Activated naive CD8-positive, alpha-beta T cell (primary cell): ENCODE data around the gene URI1.
"Not testable (repeated sequence)": the region's sequence is repeated elsewhere in the genome, so short reads cannot be mapped to it uniquely, and the experiment has no call there.

Source experiments
- H3K27ac Mint-ChIP-seq: one replicate; pipeline ENCODE4 v1.8.0; 2021; ENCODE audit warnings: mixed read lengths
- H3K27me3 Mint-ChIP-seq: one replicate; pipeline ENCODE4 v1.8.0; 2021; ENCODE audit warnings: mixed read lengths
- H3K36me3 Mint-ChIP-seq: one replicate; pipeline ENCODE4 v1.8.0; 2021; ENCODE audit warnings: mixed read lengths
- H3K4me1 Mint-ChIP-seq: one replicate; pipeline ENCODE4 v1.8.0; 2021; ENCODE audit warnings: low read depth, mixed read lengths
- H3K4me3 Mint-ChIP-seq: one replicate; pipeline ENCODE4 v1.8.0; 2021; ENCODE audit warnings: mild to moderate bottlenecking, mixed read lengths
- H3K9me3 Mint-ChIP-seq: one replicate; pipeline ENCODE4 v1.8.0; 2021; ENCODE audit warnings: low read depth, mixed read lengths

The URI1 gene

DNA sequence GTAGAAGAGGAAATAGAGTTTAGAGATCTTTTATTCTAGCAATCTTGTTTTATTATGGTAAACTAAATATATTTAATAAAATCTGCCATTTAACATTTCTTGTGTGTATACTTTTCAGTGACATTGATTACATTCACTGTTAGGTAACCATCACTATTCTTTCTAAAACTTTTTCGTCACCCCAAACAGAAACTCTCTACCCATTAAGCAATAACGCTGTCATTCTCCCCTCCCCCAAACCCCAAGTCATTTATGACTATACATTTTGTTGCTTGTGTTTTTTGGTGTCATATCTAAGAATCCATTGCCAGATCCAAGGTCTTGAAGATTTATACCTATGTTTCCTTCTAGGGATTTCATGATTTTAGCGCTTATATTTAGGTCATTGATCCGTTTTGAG, 10.6 kb downstream of the URI1 start:
- H3K27me3 Mint-ChIP-seq = no peaks in the 10 kb centered on the region
- H3K27ac Mint-ChIP-seq = peak overlapping the region; percentile 4
- peaks cover 69% of the 10 kb centered on the region for H3K4me1 Mint-ChIP-seq
- H3K36me3 Mint-ChIP-seq = peaks cover 17% of the 10 kb centered on the region
- H3K9me3 Mint-ChIP-seq = no peaks in the 10 kb centered on the region
- H3K4me3 Mint-ChIP-seq = no peak overlapping the region

DNA sequence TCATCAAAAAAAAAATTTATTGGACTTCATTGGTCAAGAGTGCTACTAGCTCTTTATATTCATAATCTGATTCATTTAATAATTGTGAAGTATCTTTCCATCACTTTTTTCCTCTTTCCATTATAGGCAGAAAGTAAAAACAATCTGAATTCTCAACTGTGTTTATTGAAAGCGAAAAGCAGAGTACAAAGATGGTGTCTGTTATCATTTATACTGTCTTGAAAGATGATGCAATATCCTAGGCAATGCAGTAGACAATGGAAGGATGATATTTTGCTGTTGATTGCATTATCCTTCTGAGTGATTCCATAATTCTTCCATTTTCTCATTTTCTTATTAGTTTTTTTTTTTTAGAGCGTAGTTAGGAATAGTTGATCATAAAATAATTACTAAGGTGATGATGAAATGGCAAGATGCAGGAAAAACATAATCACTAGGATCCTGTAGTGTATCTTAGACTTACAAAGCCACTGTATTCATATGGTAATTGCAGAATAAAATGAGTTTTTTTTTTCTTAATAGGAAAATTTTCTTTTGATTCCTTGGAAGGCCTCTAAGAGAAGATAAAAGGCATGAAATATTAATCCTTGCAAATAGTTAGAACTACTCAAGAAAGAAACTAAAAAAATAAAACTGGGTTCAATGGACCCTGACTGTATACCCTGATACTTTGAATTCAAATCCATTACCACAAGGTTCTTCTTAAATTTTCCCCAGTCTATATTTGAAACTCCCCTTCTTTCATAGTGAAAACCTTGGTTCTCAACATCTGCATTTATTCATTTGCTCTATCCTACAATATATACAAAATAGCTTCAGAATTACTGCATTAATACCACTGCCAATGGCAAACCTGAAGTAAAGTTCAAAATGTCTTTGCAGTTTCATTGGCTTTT, 11.6 kb downstream of the URI1 start:
- peak overlapping the region; percentile 18 for H3K4me3 Mint-ChIP-seq
- peaks cover 12% of the 10 kb centered on the region for H3K36me3 Mint-ChIP-seq
- peak overlapping the region; percentile 50 for H3K27ac Mint-ChIP-seq
- peaks cover 69% of the 10 kb centered on the region for H3K4me1 Mint-ChIP-seq
- no peaks in the 10 kb centered on the region for H3K9me3 Mint-ChIP-seq
- H3K27me3 Mint-ChIP-seq = no peaks in the 10 kb centered on the region

DNA sequence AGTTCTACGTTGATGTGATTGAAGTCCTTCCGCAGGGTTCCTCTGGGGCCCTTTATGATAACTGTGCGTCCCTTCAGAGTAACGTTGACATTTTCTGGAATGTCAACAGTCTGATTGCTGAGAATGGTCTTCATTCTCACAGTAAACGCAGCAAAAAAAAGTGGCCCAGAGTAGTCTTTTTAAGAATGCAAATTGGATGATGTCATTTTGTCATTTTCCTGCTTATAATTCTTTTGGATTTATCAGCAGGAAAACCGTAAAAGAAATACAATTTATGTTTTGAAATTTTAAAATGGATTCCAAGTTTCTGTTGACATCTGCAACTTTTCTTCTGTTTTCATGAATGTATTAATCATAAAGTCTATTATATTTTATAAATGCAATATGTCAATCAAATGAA, 14.8 kb downstream of the URI1 start:
- Mint-ChIP-seq H3K27me3 (no peaks in the 10 kb centered on the region), H3K27ac (no peak overlapping the region), H3K4me3 (no peak overlapping the region), H3K9me3 (no peaks in the 10 kb centered on the region), H3K36me3 (peaks cover 3% of the 10 kb centered on the region), H3K4me1 (peaks cover 71% of the 10 kb centered on the region)

DNA sequence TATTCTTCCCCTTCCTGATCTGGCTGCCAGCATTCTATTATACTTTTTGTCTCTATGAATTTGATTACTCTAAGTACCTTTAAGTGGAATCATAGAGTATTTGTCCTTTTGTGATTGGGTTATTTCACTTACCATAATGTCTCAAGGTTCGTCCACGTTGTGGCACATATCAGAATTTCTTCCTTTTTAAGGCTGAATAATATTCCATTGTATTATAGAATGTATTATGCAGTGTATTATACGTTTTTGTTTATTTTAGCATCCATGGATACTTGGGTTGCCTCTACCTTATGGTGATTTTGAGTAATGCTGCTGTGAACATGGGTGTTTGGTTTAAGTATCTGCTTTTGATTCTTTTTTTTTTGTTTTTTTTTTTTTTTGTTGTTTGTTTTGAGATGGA, 19.3 kb downstream of the URI1 start:
- Mint-ChIP-seq H3K36me3 (no peaks in the 10 kb centered on the region), H3K9me3 (no peaks in the 10 kb centered on the region), H3K4me1 (peaks cover 83% of the 10 kb centered on the region), H3K27me3 (no peaks in the 10 kb centered on the region), H3K4me3 (peak overlapping the region; percentile 15), H3K27ac (no peak overlapping the region)

DNA sequence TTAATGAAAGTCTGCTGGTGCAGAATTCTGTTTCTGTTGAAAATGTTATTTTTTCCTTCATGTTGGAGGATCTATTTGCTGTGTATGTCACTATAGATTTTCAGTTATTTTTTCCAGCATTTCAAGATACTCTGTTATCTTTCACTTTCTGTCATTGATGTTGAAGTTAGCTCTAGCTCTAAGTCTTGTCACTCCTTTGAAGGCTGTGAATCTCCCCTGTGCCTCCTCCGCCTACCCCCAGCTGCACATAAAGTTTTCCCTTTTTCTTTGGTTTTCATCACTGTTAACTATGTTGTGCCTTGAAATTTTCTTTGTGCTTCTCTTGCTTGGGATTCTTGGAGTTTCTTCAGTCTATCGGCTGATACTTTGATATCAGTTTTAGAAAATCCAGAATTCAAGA, 20.8 kb downstream of the URI1 start:
- peak overlapping the region; percentile 69 for H3K27ac Mint-ChIP-seq
- peaks cover 87% of the 10 kb centered on the region for H3K4me1 Mint-ChIP-seq
- no peaks in the 10 kb centered on the region for H3K36me3 Mint-ChIP-seq
- peak overlapping the region; percentile 39 for H3K4me3 Mint-ChIP-seq
- no peaks in the 10 kb centered on the region for H3K27me3 Mint-ChIP-seq
- H3K9me3 Mint-ChIP-seq = no peaks in the 10 kb centered on the region

DNA sequence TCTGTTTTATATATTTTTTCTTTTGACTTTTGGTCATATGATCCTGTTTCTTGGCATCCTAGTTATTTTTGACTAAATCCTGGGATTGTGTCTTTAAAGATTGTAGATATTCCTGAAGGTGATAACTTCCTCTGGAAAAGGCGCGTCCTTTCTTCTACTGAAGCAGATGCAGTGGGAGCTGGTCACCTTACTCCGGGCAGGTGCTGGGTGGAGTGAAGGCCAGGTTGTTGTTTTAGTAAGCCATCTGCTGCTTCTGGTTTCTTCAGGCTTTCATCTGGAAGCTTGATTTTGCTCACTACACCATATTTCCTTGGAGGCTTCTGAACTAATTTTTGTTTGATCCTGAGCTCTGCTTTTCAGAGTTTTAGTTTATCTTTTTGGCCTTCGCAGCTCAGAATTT, 21.5 kb downstream of the URI1 start:
- Mint-ChIP-seq H3K9me3 (no peaks in the 10 kb centered on the region), H3K4me3 (peak overlapping the region; percentile 39), H3K27me3 (no peaks in the 10 kb centered on the region), H3K27ac (peak overlapping the region; percentile 69), H3K36me3 (no peaks in the 10 kb centered on the region), H3K4me1 (peaks cover 83% of the 10 kb centered on the region)

DNA sequence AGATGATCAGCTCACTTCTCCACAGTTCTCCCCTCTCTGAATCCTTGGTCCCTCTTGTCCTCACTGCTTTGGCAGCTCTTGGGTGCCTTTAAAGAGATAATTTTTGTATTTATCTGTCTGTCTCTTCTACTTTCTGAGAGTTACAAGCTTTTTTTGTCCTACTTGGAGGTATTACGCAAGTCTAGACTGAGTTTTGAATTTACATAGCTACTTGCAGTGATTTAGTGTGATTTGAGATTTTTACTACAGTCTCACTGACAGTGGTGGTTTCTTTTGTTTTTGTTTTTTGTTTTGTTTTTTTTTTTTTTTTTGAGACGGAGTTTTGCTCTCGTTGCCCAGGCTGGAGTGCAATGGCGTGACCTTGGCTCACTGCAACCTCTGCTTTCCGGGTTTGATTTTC, 22.1 kb downstream of the URI1 start:
- Mint-ChIP-seq H3K27me3 (no peaks in the 10 kb centered on the region), H3K27ac (peak overlapping the region; percentile 22), H3K4me1 (peaks cover 84% of the 10 kb centered on the region), H3K36me3 (peaks cover 2% of the 10 kb centered on the region), H3K9me3 (no peaks in the 10 kb centered on the region), H3K4me3 (no peak overlapping the region)

DNA sequence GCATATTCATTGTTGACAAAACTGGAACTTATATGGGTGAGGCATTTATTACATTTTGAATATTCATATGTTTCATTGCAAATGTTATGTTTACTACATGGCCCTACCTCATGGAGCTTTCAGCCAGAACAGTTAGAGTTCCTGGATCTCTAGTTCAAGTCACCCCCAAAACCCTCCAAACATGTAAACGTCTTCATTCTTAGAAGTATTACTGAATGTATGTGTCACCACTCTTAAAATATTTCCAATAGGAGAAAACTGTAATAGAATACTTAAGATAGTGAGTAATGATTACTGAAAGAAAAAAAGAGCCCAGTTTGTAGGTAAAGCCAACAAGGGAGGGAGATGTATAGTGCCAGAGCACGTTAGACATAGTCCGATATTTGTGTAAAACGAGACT, 23.5 kb downstream of the URI1 start:
- Mint-ChIP-seq H3K27ac (no peak overlapping the region), H3K4me1 (peaks cover 82% of the 10 kb centered on the region), H3K4me3 (peak overlapping the region; percentile 53), H3K27me3 (no peaks in the 10 kb centered on the region), H3K36me3 (peaks cover 2% of the 10 kb centered on the region), H3K9me3 (no peaks in the 10 kb centered on the region)

DNA sequence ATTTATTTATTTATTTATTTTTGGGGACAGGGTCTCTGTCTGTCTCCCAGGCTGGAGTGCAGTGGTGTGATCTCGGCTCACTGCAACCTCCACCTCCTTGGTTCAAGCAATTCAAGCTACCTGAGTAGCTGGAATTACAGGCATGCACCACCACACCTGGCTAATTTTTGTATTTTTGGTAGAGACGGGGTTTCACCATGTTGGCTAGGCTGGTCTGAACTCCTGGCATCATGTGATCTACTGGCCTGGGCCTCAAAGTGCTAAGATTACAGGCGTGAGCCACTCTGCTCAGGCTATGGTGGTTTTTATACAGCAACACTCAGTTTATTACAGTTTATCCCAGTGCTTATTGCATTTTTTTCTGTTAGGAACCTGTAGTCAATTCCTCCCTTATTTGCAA, 24.1 kb downstream of the URI1 start:
- H3K4me1 Mint-ChIP-seq = peaks cover 86% of the 10 kb centered on the region
- not testable (repeated sequence) for H3K9me3 Mint-ChIP-seq, H3K27ac Mint-ChIP-seq, H3K4me3 Mint-ChIP-seq, H3K27me3 Mint-ChIP-seq, H3K36me3 Mint-ChIP-seq

DNA sequence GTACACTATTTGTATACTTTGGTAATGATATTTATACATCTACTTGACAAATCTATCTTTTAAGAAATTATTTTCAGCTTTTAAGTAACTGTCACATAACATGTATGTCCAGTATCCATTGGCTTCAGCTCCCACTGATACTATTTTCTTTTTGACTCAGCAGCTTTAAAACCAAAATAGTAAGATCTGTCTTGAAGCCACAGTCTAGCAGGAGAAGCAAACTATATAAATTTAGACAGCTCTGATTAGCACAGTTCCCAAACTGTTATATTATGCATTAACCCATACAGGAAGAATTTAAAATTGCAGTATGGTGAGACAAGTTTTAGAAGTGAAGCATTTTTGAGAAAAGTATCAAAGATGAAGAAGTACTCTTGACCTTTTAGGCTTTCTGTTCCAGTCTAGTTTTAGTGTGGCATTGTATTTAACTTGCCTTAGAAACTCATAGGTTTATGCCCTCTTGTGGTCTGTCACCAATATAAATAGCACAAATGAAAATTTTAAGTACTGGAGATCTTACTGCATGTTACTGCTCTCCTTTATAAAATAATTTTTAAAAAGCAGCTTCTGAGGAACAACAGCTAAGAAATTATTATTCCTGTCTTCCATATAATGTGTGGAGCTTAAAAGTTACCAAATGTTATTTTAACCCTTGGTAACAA, 24.7 kb downstream of the URI1 start:
- Mint-ChIP-seq H3K4me1 (peaks cover 87% of the 10 kb centered on the region), H3K4me3 (no peak overlapping the region)

DNA sequence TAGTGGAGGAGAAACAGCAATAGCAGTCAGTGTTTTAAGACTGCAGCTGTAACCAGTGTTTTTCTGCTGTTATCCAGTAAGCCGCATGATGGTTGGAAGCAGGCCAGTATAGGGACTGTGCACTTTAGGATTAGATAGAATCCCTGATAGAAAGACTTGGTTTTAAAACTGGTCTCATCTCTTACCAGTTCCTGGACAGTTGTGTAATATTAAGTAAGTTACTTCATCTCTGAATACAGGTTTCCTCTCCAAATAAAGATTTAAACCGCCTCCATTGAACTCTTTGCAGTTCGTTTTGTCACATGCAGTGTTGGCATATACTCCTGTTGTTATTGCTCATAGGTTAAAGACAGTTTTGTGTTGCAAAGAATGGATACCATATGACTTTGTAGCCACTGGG, 25.6 kb downstream of the URI1 start:
- H3K4me3 Mint-ChIP-seq = no peak overlapping the region

More for the DNA sequence above, 24.7 kb downstream of the URI1 start:
- Mint-ChIP-seq H3K36me3 (peaks cover 4% of the 10 kb centered on the region), H3K27ac (peak overlapping the region; percentile 28), H3K27me3 (no peaks in the 10 kb centered on the region), H3K9me3 (no peaks in the 10 kb centered on the region)

DNA sequence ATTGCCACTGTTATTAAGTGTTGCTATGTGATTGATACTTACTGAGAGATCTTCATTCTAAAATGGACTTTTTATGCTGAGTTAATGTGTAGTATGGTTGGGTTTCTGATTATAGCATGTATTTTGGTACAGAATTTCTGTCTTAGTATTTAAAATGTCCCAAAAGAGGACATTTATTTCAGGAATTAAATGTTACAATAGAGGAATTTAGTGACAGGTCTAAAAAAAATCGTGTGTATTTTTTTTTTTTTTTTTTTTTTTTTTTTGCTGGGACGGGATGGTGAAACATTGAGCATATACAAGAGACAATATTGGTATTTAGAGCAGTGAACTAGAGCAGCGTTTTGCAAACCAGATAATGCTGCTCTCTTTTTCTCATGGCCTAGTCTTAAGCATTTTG, 27.9 kb downstream of the URI1 start:
- no peak overlapping the region for H3K4me3 Mint-ChIP-seq
- peaks cover 6% of the 10 kb centered on the region for H3K36me3 Mint-ChIP-seq
- H3K4me1 Mint-ChIP-seq = peaks cover 81% of the 10 kb centered on the region
- H3K27me3 Mint-ChIP-seq = no peaks in the 10 kb centered on the region
- H3K9me3 Mint-ChIP-seq = no peaks in the 10 kb centered on the region
- no peak overlapping the region for H3K27ac Mint-ChIP-seq

More for the DNA sequence above, 25.6 kb downstream of the URI1 start:
- no peaks in the 10 kb centered on the region for H3K9me3 Mint-ChIP-seq
- H3K27me3 Mint-ChIP-seq = no peaks in the 10 kb centered on the region
- H3K4me1 Mint-ChIP-seq = peaks cover 87% of the 10 kb centered on the region
- H3K27ac Mint-ChIP-seq = peak overlapping the region; percentile 3
- H3K36me3 Mint-ChIP-seq = peaks cover 4% of the 10 kb centered on the region

DNA sequence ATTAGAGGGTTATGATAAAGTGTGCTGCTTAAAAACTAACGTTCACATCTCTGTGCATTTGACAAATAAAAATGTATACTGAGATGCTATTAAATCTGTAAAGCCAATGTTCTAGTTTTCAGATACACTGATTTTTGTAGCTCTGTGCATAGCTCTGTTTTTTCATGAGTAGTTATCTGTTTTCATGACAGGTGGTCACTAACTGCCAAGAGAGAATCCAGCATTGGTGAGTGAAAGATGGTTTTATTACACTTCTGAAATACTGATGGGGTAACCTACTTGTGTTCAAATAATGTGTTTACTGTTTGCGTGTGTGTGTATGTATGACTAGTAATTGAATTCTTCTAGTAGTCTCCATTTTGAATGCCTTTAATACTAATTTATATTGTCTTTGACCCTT, 29.0 kb downstream of the URI1 start:
- H3K27ac Mint-ChIP-seq = no peak overlapping the region
- no peak overlapping the region for H3K4me3 Mint-ChIP-seq
- no peaks in the 10 kb centered on the region for H3K27me3 Mint-ChIP-seq
- H3K36me3 Mint-ChIP-seq = peaks cover 6% of the 10 kb centered on the region
- H3K4me1 Mint-ChIP-seq = peaks cover 76% of the 10 kb centered on the region
- no peaks in the 10 kb centered on the region for H3K9me3 Mint-ChIP-seq

DNA sequence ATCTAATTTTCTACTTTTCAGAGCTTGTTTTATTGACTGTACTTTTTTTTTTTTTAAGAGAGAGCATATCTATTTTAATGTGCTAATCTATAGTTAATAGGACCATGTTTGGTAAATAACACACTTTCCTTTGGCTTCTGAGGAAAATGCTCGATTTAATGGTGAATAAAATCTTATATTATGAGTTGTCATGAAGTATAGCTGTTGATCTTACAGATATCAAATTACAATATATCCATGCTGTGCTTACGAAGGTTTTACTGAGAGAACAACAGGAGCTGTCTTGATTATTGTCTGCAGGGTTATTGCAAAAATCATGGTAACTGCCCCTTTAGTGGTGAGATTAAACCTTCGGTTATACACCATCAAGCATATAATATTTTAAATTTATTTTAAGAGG, 29.6 kb downstream of the URI1 start:
- Mint-ChIP-seq H3K4me1 (peaks cover 76% of the 10 kb centered on the region), H3K27me3 (no peaks in the 10 kb centered on the region), H3K9me3 (no peaks in the 10 kb centered on the region), H3K27ac (no peak overlapping the region), H3K4me3 (no peak overlapping the region), H3K36me3 (peaks cover 6% of the 10 kb centered on the region)

DNA sequence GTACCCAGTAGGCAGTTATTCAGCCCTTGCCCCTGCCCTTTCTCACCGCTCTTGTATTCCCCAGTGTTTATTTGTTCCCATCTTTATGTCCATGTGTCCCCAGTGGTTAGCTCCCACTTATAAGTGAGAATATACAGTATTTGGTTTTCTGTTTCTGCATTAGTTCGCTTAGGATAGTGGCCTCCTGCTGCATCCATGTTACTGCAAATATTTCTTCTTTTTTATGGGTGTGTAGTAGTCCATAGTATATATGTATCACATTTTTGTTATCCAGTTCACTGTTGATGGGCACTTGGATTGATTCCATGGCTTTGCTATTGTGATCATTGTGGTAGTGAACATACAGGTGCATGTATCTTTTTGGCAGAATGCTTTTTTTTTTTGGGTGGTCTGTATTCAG, 32.7 kb downstream of the URI1 start:
- no peaks in the 10 kb centered on the region for H3K9me3 Mint-ChIP-seq
- H3K36me3 Mint-ChIP-seq = peaks cover 4% of the 10 kb centered on the region
- H3K4me1 Mint-ChIP-seq = peaks cover 78% of the 10 kb centered on the region
- peak overlapping the region; percentile 19 for H3K27ac Mint-ChIP-seq
- H3K27me3 Mint-ChIP-seq = no peaks in the 10 kb centered on the region
- no peak overlapping the region for H3K4me3 Mint-ChIP-seq
